Smooth muscle cell (in vitro differentiated cells): ENCODE measurements around the gene ZNF208. TPM values are rescaled to one million over a fixed set of nuclear protein-coding genes. Genes with fewer than 3 reads are reported as not detected.
"Not testable (repeated sequence)": the region's sequence is repeated elsewhere in the genome, so short reads cannot be mapped to it uniquely, and the experiment has no call there.

Experiments
- DNase-seq: peaks from one replicate; lab custom pipeline; 2025; ENCODE audit not compliant: unreplicated experiment; lab: John Stamatoyannopoulos, UW
- H2AFZ ChIP-seq: fragments of 200-600 bp; sonication (generic); 2 replicates; pipeline ENCODE4 v1.6.0; 2016; ENCODE audit warnings: antibody characterized with exemption, low read depth, mild to moderate bottlenecking
- H3F3A ChIP-seq: fragments of 200-600 bp; sonication (generic); 2 replicates; pipeline ENCODE4 v1.6.0; 2017; ENCODE audit warnings: antibody characterized with exemption, low read depth
- H3K27ac ChIP-seq: fragments of 200-600 bp; sonication (generic); 2 replicates; pipeline ENCODE4 v1.5.1; 2016; ENCODE audit warnings: low read depth, mild to moderate bottlenecking
- H3K27me3 ChIP-seq: fragments of 200-600 bp; sonication (generic); 2 replicates; pipeline ENCODE4 v1.6.1; 2016; ENCODE audit warnings: low read depth, mild to moderate bottlenecking
- H3K36me3 ChIP-seq: fragments of 200-600 bp; sonication (generic); 2 replicates; pipeline ENCODE4 v1.5.1; 2016; ENCODE audit warnings: low read depth
- H3K4me1 ChIP-seq: fragments of 200-600 bp; sonication (generic); 2 replicates; pipeline ENCODE4 v1.5.1; 2016; ENCODE audit warnings: low read depth
- H3K4me2 ChIP-seq: fragments of 200-600 bp; sonication (generic); 2 replicates; pipeline ENCODE4 v1.6.0; 2016; ENCODE audit warnings: mild to moderate bottlenecking
- H3K4me3 ChIP-seq: fragments of 200-600 bp; sonication (generic); 2 replicates; pipeline ENCODE4 v1.5.1; 2016; ENCODE audit warnings: mild to moderate bottlenecking
- H3K79me2 ChIP-seq: fragments of 200-600 bp; sonication (generic); 2 replicates; pipeline ENCODE4 v1.6.0; 2016; ENCODE audit warnings: low read depth, mild to moderate bottlenecking
- H3K9ac ChIP-seq: fragments of 200-600 bp; sonication (generic); 2 replicates; pipeline ENCODE4 v1.6.0; 2016; ENCODE audit warnings: low read depth
- H3K9me3 ChIP-seq: fragments of 200-600 bp; sonication (generic); replicated peaks from 2 replicates; pipeline ENCODE4 v1.5.1; 2016; ENCODE audit warnings: low read depth
- H4K20me1 ChIP-seq: fragments of 200-600 bp; sonication (generic); 2 replicates; pipeline ENCODE4 v1.6.0; 2016; ENCODE audit warnings: low read depth
- WGBS: methylation state at CpG from one replicate; pipeline ENCODE4 v1.1.7; 2016; ENCODE audit warnings: low lambda C conversion rate; 5-methylcytosine and 5-hydroxymethylcytosine counted together
- polyA plus RNA-seq: library from polyadenylated mRNA; unstranded; fragments of >200 nt; fragmentation: Nextera tagmentation; extraction: Ambion mirVana; gene quantifications from 2 replicates; pipeline ENCODE4 v1.2.1, GENCODE V29; 2016
- total RNA-seq: library from RNA; depleted of rRNA; stranded (reverse); fragments of >200 nt; gene quantifications from 2 replicates; pipeline ENCODE4 v1.2.3, GENCODE V29; 2014
- TF ChIP-seq, protein P1 (sequence below): fragments of 200-600 bp; sonication (generic); IDR thresholded peaks from 2 replicates; pipeline ENCODE4 v1.5.1; 2017; ENCODE audit warnings: borderline replicate concordance, mild to moderate bottlenecking, antibody characterized with exemption; ENCODE audit not compliant: insufficient read depth, poor library complexity, severe bottlenecking

The ZNF208 gene
- total RNA-seq, result not detected in 2 replicates
- polyA plus RNA-seq, result not detected in 2 replicates

- not testable (repeated sequence) for DNase-seq, H3F3A ChIP-seq, H3K4me2 ChIP-seq, H3K27ac ChIP-seq, H4K20me1 ChIP-seq, H3K79me2 ChIP-seq, H2AFZ ChIP-seq, H3K9me3 ChIP-seq, H3K4me3 ChIP-seq, H3K4me1 ChIP-seq, H3K27me3 ChIP-seq, H3K36me3 ChIP-seq, H3K9ac ChIP-seq
- 90% methylated on average over 28 of the region's 29 CpGs for WGBS
These were observed at the start of gene ZNF208 for GRCh38 chr19:22010437-22011143. Gene ZNF208 (minus strand): TSS chr19:22010943. CDS start chr19:22010794, 149 bp downstream.

DNA sequence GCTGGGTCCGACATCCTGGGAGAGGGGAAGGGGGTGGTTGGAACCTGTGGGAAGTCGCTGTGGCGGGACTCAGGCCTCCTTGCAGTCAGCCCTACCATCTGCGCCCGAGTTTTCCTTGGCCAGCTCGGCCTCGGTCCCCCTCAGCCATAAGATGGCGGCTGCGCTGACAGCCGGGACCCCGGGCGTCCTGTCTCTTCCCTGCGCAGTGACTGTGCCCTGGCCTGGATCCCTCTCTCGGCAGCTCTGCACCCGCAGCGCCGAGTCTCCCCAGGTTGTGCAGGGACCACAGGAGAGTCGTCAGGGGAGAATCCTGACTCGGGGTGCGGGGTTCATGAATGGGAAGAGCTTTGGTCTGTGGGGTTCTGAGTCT, 41.9 kb upstream of the ZNF208 start:
- H3K4me3 ChIP-seq, result no peak overlapping the region
- 83% methylated on average over 20 of the region's 20 CpGs for WGBS
- H3K9ac ChIP-seq, result no peak overlapping the region
- no peaks in the 10 kb centered on the region for H3K4me1 ChIP-seq
- H3K36me3 ChIP-seq, result no peaks in the 10 kb centered on the region
- H3K79me2 ChIP-seq, result no peaks in the 10 kb centered on the region
- TF ChIP-seq, protein P1, sequence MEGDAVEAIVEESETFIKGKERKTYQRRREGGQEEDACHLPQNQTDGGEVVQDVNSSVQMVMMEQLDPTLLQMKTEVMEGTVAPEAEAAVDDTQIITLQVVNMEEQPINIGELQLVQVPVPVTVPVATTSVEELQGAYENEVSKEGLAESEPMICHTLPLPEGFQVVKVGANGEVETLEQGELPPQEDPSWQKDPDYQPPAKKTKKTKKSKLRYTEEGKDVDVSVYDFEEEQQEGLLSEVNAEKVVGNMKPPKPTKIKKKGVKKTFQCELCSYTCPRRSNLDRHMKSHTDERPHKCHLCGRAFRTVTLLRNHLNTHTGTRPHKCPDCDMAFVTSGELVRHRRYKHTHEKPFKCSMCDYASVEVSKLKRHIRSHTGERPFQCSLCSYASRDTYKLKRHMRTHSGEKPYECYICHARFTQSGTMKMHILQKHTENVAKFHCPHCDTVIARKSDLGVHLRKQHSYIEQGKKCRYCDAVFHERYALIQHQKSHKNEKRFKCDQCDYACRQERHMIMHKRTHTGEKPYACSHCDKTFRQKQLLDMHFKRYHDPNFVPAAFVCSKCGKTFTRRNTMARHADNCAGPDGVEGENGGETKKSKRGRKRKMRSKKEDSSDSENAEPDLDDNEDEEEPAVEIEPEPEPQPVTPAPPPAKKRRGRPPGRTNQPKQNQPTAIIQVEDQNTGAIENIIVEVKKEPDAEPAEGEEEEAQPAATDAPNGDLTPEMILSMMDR, result no peak
- no peaks in the 10 kb centered on the region for H3K27me3 ChIP-seq
- no peak for DNase-seq
- H3K4me2 ChIP-seq, result no peak overlapping the region
- H3K27ac ChIP-seq, result no peak overlapping the region
- no peak overlapping the region for H2AFZ ChIP-seq
- H3K9me3 ChIP-seq, result no peaks in the 10 kb centered on the region
- no peaks in the 10 kb centered on the region for H3F3A ChIP-seq
- no peaks in the 10 kb centered on the region for H4K20me1 ChIP-seq

- not testable (repeated sequence) for H3K79me2 ChIP-seq
- 39% methylated on average over 3 of the region's 3 CpGs for WGBS
These were observed 30.4 kb upstream of the ZNF208 start for GRCh38 chr19:22041151-22041550.

DNA sequence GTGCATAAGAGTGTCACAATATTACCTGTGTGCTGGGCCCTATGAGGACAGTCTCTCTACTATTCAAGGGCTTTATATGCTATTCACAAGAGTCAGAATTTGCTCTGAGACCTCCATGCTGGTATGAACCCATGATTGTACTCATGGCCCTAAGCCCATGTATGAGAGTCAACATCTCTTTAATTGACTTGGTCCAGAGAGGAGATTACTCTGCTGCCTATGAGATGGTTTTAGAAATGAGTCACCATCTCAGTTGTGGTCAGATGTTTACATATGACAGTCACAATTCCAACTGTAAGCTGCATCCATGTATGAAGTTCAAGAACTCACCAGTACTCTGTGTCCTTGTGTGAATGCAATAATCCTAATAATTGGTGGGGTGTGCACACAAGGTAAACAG, 19.9 kb upstream of the ZNF208 start:
- no peak overlapping the region for H3K27ac ChIP-seq
- H3K4me3 ChIP-seq, result no peak overlapping the region
- H4K20me1 ChIP-seq, result no peaks in the 10 kb centered on the region
- no peak overlapping the region for H3K4me2 ChIP-seq
- H2AFZ ChIP-seq, result no peak overlapping the region
- H3K36me3 ChIP-seq, result no peaks in the 10 kb centered on the region
- no peak for DNase-seq
- no peaks in the 10 kb centered on the region for H3K4me1 ChIP-seq
- no peaks in the 10 kb centered on the region for H3K27me3 ChIP-seq
- H3K9ac ChIP-seq, result no peak overlapping the region
- H3K9me3 ChIP-seq, result no peaks in the 10 kb centered on the region
- TF ChIP-seq, protein P1, result no peak
- no peaks in the 10 kb centered on the region for H3K79me2 ChIP-seq
- H3F3A ChIP-seq, result no peaks in the 10 kb centered on the region

More at GRCh38 chr19:22041151-22041550, 30.4 kb upstream of the ZNF208 start:
- H3K4me3 ChIP-seq, H3K4me2 ChIP-seq, H3F3A ChIP-seq, H3K36me3 ChIP-seq, H4K20me1 ChIP-seq, H3K4me1 ChIP-seq, H3K27ac ChIP-seq, H3K27me3 ChIP-seq, DNase-seq, H2AFZ ChIP-seq, H3K9ac ChIP-seq: not testable (repeated sequence)
- peaks cover 13% of the 10 kb centered on the region for H3K9me3 ChIP-seq

GRCh38 chr19:22026687-22027086, 15.9 kb upstream of the ZNF208 start:
- Histone ChIP-seq H3K9ac (no peak overlapping the region), H3K79me2 (no peaks in the 10 kb centered on the region)

DNA sequence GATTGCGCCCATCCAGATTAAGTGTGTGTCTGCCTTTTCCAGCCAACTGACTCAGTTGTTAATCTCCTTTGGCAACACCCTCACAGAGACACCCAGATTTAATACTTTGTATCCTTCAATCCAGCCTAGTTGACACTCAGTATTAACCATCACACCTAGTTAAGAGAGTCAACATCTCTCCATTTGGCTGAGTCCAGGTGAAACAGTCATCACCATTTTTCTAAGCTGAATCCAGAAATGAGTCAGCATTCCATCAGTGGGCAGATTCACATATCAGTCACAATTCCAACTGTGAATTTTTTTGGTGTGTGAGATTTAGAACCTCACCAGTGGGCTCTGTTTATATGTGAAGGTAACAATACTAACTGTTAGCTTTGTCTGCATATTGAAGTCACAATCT, 14.8 kb upstream of the ZNF208 start:
- H3K36me3 ChIP-seq, H2AFZ ChIP-seq, DNase-seq, H3F3A ChIP-seq, H3K4me1 ChIP-seq, H3K4me2 ChIP-seq, H3K4me3 ChIP-seq, H4K20me1 ChIP-seq, H3K79me2 ChIP-seq, H3K27ac ChIP-seq, H3K9ac ChIP-seq, H3K9me3 ChIP-seq, H3K27me3 ChIP-seq: not testable (repeated sequence)
- WGBS, result 83% methylated on average over 1 of the region's 1 CpG

More at GRCh38 chr19:22026687-22027086, 15.9 kb upstream of the ZNF208 start:
- no peak for DNase-seq
- H4K20me1 ChIP-seq, result no peaks in the 10 kb centered on the region
- no peak overlapping the region for H3K4me3 ChIP-seq
- no peaks in the 10 kb centered on the region for H3K36me3 ChIP-seq
- TF ChIP-seq, protein P1, result no peak
- H3K27me3 ChIP-seq, result no peaks in the 10 kb centered on the region
- H3K9me3 ChIP-seq, result no peaks in the 10 kb centered on the region
- H2AFZ ChIP-seq, result no peak overlapping the region
- no peak overlapping the region for H3K4me2 ChIP-seq
- no peaks in the 10 kb centered on the region for H3K4me1 ChIP-seq
- no peak overlapping the region for H3K27ac ChIP-seq
- H3F3A ChIP-seq, result no peaks in the 10 kb centered on the region
